ENCODE results near the gene PDZD2.

Gene PDZD2

GRCh38 chr5:32129074-32129598 is 490.2 kb downstream of the PDZD2 start:
- POLR2A ChIA-PET, result no interaction called here

GRCh38 chr5:32130865-32131264 is 491.9 kb downstream of the PDZD2 start:
- no peak for TF ChIP-seq CTCF (IDR thresholded peaks at IDR 0.05; ENCODE audit: control extremely low read depth, extremely low read depth, low read depth, missing control alignments)
- ChIA-PET CTCF (interaction anchor here (1.1 kb wide), 1 partner anchor 14 kb away, joined by 3 read pairs; no protein-coding TSS in a partner anchor), POLR2A (no interaction called here)
- DNase-seq (ENCODE audit: extremely low spot score), result no peak

More at GRCh38 chr5:32129074-32129598, 490.2 kb downstream of the PDZD2 start:
- TF ChIP-seq CTCF (IDR thresholded peaks at IDR 0.05; ENCODE audit: control extremely low read depth, extremely low read depth, low read depth, missing control alignments), result no peak
- CTCF ChIA-PET, result interaction anchor here (1.0 to 1.5 kb wide), 3 partner anchors 19 to 461 kb away, joined by 3 read pairs; no protein-coding TSS in a partner anchor
- DNase-seq (ENCODE audit: extremely low spot score), result no peak

GRCh38 chr5:32131604-32132003 is 492.7 kb downstream of the PDZD2 start:
- TF ChIP-seq CTCF (IDR thresholded peaks at IDR 0.05; ENCODE audit: control extremely low read depth, extremely low read depth, low read depth, missing control alignments), result no peak
- POLR2A ChIA-PET, result no interaction called here
- no peak for DNase-seq (ENCODE audit: extremely low spot score)
- CTCF ChIA-PET, result no interaction called here

- CTCF ChIA-PET, result interaction anchor here (0.9 kb wide), 1 partner anchor 18 kb away, joined by 3 read pairs; no protein-coding TSS in a partner anchor
- DNase-seq (ENCODE audit: extremely low spot score), result no peak
- POLR2A ChIA-PET, result no interaction called here
- TF ChIP-seq CTCF (IDR thresholded peaks at IDR 0.05; ENCODE audit: control extremely low read depth, extremely low read depth, low read depth, missing control alignments), result no peak
These were observed 493.8 kb downstream of the PDZD2 start for GRCh38 chr5:32132757-32133156.

GRCh38 chr5:32135086-32135485 is 496.2 kb downstream of the PDZD2 start:
- ChIA-PET CTCF (interaction anchor here (0.8 to 1.8 kb wide), 6 partner anchors 8 to 195 kb away, joined by 3 to 8 read pairs (median 4); no protein-coding TSS in a partner anchor), POLR2A (no interaction called here)
- no peak for DNase-seq (ENCODE audit: extremely low spot score)
- no peak for TF ChIP-seq CTCF (IDR thresholded peaks at IDR 0.05; ENCODE audit: control extremely low read depth, extremely low read depth, low read depth, missing control alignments)

GRCh38 chr5:32136342-32136741 is 497.4 kb downstream of the PDZD2 start:
- ChIA-PET POLR2A (no interaction called here), CTCF (interaction anchor here (1.0 to 1.7 kb wide), 3 partner anchors 8 to 96 kb away, joined by 3 to 8 read pairs (median 6); no protein-coding TSS in a partner anchor)
- no peak for DNase-seq (ENCODE audit: extremely low spot score)

More at GRCh38 chr5:32136342-32136741, 497.4 kb downstream of the PDZD2 start:
- TF ChIP-seq CTCF (IDR thresholded peaks at IDR 0.05; ENCODE audit: control extremely low read depth, extremely low read depth, low read depth, missing control alignments), result no peak

All from GM10248 (cell line).